Transverse colon (tissue), 4 donors: Measurements from ENCODE around the gene CLSTN1. TPM values are rescaled to one million over a fixed set of nuclear protein-coding genes. Genes with fewer than 3 reads are reported as not detected.

Experiments used
- DNase-seq: peaks from one replicate; pipeline ENCODE4 v3.0.0-alpha.2; 2019
- H3K27ac ChIP-seq, 4 donors: fragments of 200-600 bp; sonication (generic); 2 replicates each; pipeline ENCODE4 v1.5.1; 2016 to 2018; ENCODE audit warnings: inconsistent platforms in 4 of 4
- H3K27me3 ChIP-seq: fragments of 200-600 bp; sonication (generic); 2 replicates; pipeline ENCODE4 v1.5.1; 2017; ENCODE audit warnings: inconsistent platforms
- H3K36me3 ChIP-seq, 4 donors: fragments of 200-600 bp; sonication (generic); 2 replicates each; pipeline ENCODE4 v1.5.1; 2017 to 2019; ENCODE audit warnings: inconsistent platforms in 4 of 4
- H3K4me1 ChIP-seq, 4 donors: fragments of 200-600 bp; sonication (generic); 2 replicates each; pipeline ENCODE4 v1.5.1; 2017 to 2020; ENCODE audit warnings: inconsistent platforms in 4 of 4
- H3K4me3 ChIP-seq, 4 donors: fragments of 200-600 bp; sonication (generic); 1 replicate in 1 of 4; 2 replicates in 3 of 4; pipeline versions ENCODE4 v1.5.1 to v1.6.1; 2017 to 2019; ENCODE audit warnings: inconsistent platforms in 4 of 4
- H3K9me3 ChIP-seq, 2 donors: fragments of 200-600 bp; sonication (generic); 2 replicates each; pipeline ENCODE4 v1.5.1; 2017 to 2019; ENCODE audit warnings: inconsistent platforms in 2 of 2
- EP300 ChIP-seq: sonication (generic); formaldehyde crosslinking; IDR thresholded peaks from one replicate; pipeline ENCODE4 v1.6.1; 2017; ENCODE audit warnings: antibody characterized with exemption, low read depth
- POLR2A ChIP-seq: fragments of 450-650 bp; IDR thresholded peaks from one replicate; pipeline ENCODE4 v1.6.1; 2016; ENCODE audit warnings: antibody characterized with exemption, mild to moderate bottlenecking, moderate library complexity
- POLR2AphosphoS5 ChIP-seq, 3 donors: sonication (generic); formaldehyde crosslinking; IDR thresholded peaks; one replicate each; pipeline ENCODE4 v1.6.1; 2016; ENCODE audit warnings: antibody characterized with exemption in 3 of 3
- WGBS, 2 donors: methylation state at CpG; one replicate each; pipeline ENCODE4 v1.1.5; 2018; ENCODE audit warnings: low coverage in 1 of 2; 5-methylcytosine and 5-hydroxymethylcytosine counted together
- in situ Hi-C, 4 donors: fragments of 200-750 bp; cut with MboI; loops; one replicate each; pipeline versions ENCODE4 v1.15.0 to v1.15.1; 2017; ENCODE audit warnings: low sequenced_read_pairs in 3 of 4, low pct_ligation_motif_present in 1 of 4, low pct_unique_long_range_greater_than_20kb in 1 of 4
- intact Hi-C: fragments of 100-400 bp; cut with DNase I; formaldehyde crosslinking; loops from one replicate; pipeline ENCODE4 v1.15.1; 2023; ENCODE audit warnings: low total_unique reads
- total RNA-seq, 4 donors: library from RNA; depleted of rRNA; stranded (reverse); fragments of >200 nt; gene quantifications; one replicate each; pipeline ENCODE4 v1.1.0, GENCODE V29; 2016
- TF ChIP-seq, protein P1 (sequence below), 5 experiments: fragments of 200-600 bp in 3 of 5; fragments of 450-650 bp in 2 of 5; sonication (generic) in 3 of 5; IDR thresholded peaks; 1 replicate in 2 of 5; 2 replicates in 3 of 5; pipeline ENCODE4 v1.5.1; 2016 to 2017; ENCODE audit warnings: antibody characterized with exemption in 5 of 5, inconsistent platforms in 3 of 5, mild to moderate bottlenecking in 2 of 5, moderate library complexity in 1 of 5

The CLSTN1 gene
- total RNA-seq, 4 donors from 2014 or later, result 118 to 191 (median 143) TPM

GRCh38 chr1:9720785-9721605 lies 102.8 kb downstream of the CLSTN1 start:
- no peak for DNase-seq
- 88% methylated on average over 15 of the region's 34 CpGs; no CpG with 5 or more reads in 1 of the 2 donors for WGBS, 2 donors
- in situ Hi-C loops (no loop called here), intact Hi-C loops (loop anchor here (2.0 to 10.0 kb wide), 2 partner anchors 18 to 144 kb away; no protein-coding TSS in a partner anchor)
- Histone ChIP-seq H3K36me3 (peaks cover 0 to 9% (median 0%) of the 10 kb centered on the region in 4 donors), H3K27ac (no peak overlapping the region), H3K4me1 (peaks cover 0 to 15% (median 4%) of the 10 kb centered on the region in 4 donors), H3K4me3 (no peak overlapping the region), H3K9me3 (no peaks in the 10 kb centered on the region), H3K27me3 (no peaks in the 10 kb centered on the region)
- TF ChIP-seq POLR2AphosphoS5 (IDR thresholded peaks at IDR 0.05) (no peak), EP300 (no peak), POLR2A (no peak)
- TF ChIP-seq, protein P1, sequence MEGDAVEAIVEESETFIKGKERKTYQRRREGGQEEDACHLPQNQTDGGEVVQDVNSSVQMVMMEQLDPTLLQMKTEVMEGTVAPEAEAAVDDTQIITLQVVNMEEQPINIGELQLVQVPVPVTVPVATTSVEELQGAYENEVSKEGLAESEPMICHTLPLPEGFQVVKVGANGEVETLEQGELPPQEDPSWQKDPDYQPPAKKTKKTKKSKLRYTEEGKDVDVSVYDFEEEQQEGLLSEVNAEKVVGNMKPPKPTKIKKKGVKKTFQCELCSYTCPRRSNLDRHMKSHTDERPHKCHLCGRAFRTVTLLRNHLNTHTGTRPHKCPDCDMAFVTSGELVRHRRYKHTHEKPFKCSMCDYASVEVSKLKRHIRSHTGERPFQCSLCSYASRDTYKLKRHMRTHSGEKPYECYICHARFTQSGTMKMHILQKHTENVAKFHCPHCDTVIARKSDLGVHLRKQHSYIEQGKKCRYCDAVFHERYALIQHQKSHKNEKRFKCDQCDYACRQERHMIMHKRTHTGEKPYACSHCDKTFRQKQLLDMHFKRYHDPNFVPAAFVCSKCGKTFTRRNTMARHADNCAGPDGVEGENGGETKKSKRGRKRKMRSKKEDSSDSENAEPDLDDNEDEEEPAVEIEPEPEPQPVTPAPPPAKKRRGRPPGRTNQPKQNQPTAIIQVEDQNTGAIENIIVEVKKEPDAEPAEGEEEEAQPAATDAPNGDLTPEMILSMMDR (IDR thresholded peaks at IDR 0.05), result no peak

GRCh38 chr1:9719978-9720722 lies 103.6 kb downstream of the CLSTN1 start:
- H3K27ac ChIP-seq, result no peak overlapping the region
- no peaks in the 10 kb centered on the region for H3K27me3 ChIP-seq
- 85% methylated on average over 23 of the region's 36 CpGs; no CpG with 5 or more reads in 1 of the 2 donors for WGBS, 2 donors
- no peak for DNase-seq
- H3K4me1 ChIP-seq, result peaks cover 0 to 15% (median 4%) of the 10 kb centered on the region in 4 donors
- TF ChIP-seq, protein P1 (IDR thresholded peaks at IDR 0.05), result no peak
- TF ChIP-seq EP300 (no peak), POLR2A (no peak), POLR2AphosphoS5 (IDR thresholded peaks at IDR 0.05) (no peak)
- H3K36me3 ChIP-seq, result peaks cover 0 to 9% (median 0%) of the 10 kb centered on the region in 4 donors
- H3K4me3 ChIP-seq, result no peak overlapping the region
- in situ Hi-C loops, result no loop called here
- no peaks in the 10 kb centered on the region for H3K9me3 ChIP-seq
- intact Hi-C loops, result loop anchor here (2.0 to 10.0 kb wide), 2 partner anchors 19 to 145 kb away; no protein-coding TSS in a partner anchor

GRCh38 chr1:9718006-9718680 lies 105.6 kb downstream of the CLSTN1 start:
- TF ChIP-seq, protein P1 (IDR thresholded peaks at IDR 0.05), result no peak
- TF ChIP-seq POLR2A (no peak), EP300 (no peak), POLR2AphosphoS5 (IDR thresholded peaks at IDR 0.05) (no peak)
- intact Hi-C loops (no loop called here), in situ Hi-C loops (no loop called here)
- peak overlapping the region; percentile 35 to 68 (median 66) for H3K27ac ChIP-seq
- 84% methylated on average over 10 of the region's 10 CpGs; no CpG with 5 or more reads in 1 of the 2 donors for WGBS, 2 donors
- no peaks in the 10 kb centered on the region for H3K9me3 ChIP-seq
- no peaks in the 10 kb centered on the region for H3K27me3 ChIP-seq
- no peak for DNase-seq
- no peaks in the 10 kb centered on the region for H3K36me3 ChIP-seq
- H3K4me1 ChIP-seq, result peaks cover 0 to 15% (median 4%) of the 10 kb centered on the region in 4 donors
- H3K4me3 ChIP-seq, result peak overlapping the region in 1 of 4 donors; percentile 16
